Neuronal stem cell (in vitro differentiated cells): ENCODE results near the gene KLF12.

Experiments
- DNase-seq: peaks from one replicate; pipeline ENCODE4 v3.0.0-alpha.2; 2013; ENCODE audit warnings: low spot score
- H2AFZ ChIP-seq: one replicate; pipeline ENCODE4 v1.6.1; 2013; ENCODE audit warnings: mild to moderate bottlenecking, low read length, inconsistent platforms
- H2AK5ac ChIP-seq: 2 replicates; pipeline ENCODE4 v1.6.1; 2013; ENCODE audit warnings: low read depth, mild to moderate bottlenecking, inconsistent platforms, low read length, moderate library complexity, mixed read lengths
- H2BK120ac ChIP-seq: 2 replicates; pipeline ENCODE4 v1.6.1; 2013; ENCODE audit warnings: low read depth, mild to moderate bottlenecking, inconsistent platforms, low read length, moderate library complexity, mixed read lengths
- H2BK12ac ChIP-seq: one replicate; pipeline ENCODE4 v1.6.1; 2013; ENCODE audit warnings: low read length, inconsistent platforms
- H2BK15ac ChIP-seq: 2 replicates; pipeline ENCODE4 v1.6.1; 2013; ENCODE audit warnings: mild to moderate bottlenecking, low read length, inconsistent platforms, mixed read lengths
- H2BK5ac ChIP-seq: one replicate; pipeline ENCODE4 v1.6.1; 2013; ENCODE audit warnings: inconsistent platforms, mild to moderate bottlenecking, low read length, moderate library complexity
- H3K14ac ChIP-seq: one replicate; pipeline ENCODE4 v1.6.1; 2013; ENCODE audit warnings: low read length, inconsistent platforms
- H3K18ac ChIP-seq: 2 replicates; pipeline ENCODE4 v1.6.1; 2013; ENCODE audit warnings: low read length, inconsistent platforms
- H3K23ac ChIP-seq: 2 replicates; pipeline ENCODE4 v1.6.1; 2013; ENCODE audit warnings: low read depth, mild to moderate bottlenecking, mixed read lengths, low read length, inconsistent platforms; ENCODE audit not compliant: poor library complexity
- H3K27ac ChIP-seq: replicated peaks from 3 replicates; pipeline ENCODE4 v1.5.1; 2013; ENCODE audit warnings: low read length, inconsistent platforms
- H3K27me3 ChIP-seq, 3 experiments: 2 replicates each; pipeline ENCODE4 v1.6.1; 2013; ENCODE audit warnings: low read length in 3 of 3, mild to moderate bottlenecking in 2 of 3, inconsistent platforms in 1 of 3, low read depth in 1 of 3, mixed read lengths in 1 of 3, moderate library complexity in 1 of 3; ENCODE audit not compliant: control insufficient read depth in 3 of 3, insufficient read depth in 3 of 3
- H3K36me3 ChIP-seq, 2 donors: replicated peaks in 1 of 2; 2 replicates each; pipeline ENCODE4 v1.6.1; 2013; ENCODE audit warnings: low read length in 2 of 2; ENCODE audit not compliant: control insufficient read depth in 2 of 2, insufficient read depth in 2 of 2
- H3K4ac ChIP-seq: 2 replicates; pipeline ENCODE4 v1.6.1; 2013; ENCODE audit warnings: inconsistent platforms, mild to moderate bottlenecking, low read length, moderate library complexity
- H3K4me1 ChIP-seq, 2 donors: 1 replicate in 1 of 2; 2 replicates in 1 of 2; pipeline ENCODE4 v1.6.1; 2013; ENCODE audit warnings: low read length in 2 of 2, low read depth in 1 of 2; ENCODE audit not compliant: control insufficient read depth in 2 of 2, insufficient read depth in 1 of 2
- H3K4me2 ChIP-seq: one replicate; pipeline ENCODE4 v1.6.1; 2013; ENCODE audit warnings: mild to moderate bottlenecking, low read length, inconsistent platforms; ENCODE audit not compliant: insufficient read depth, poor library complexity, severe bottlenecking
- H3K4me3 ChIP-seq, 2 donors: 2 replicates each; pipeline ENCODE4 v1.5.1; 2013; ENCODE audit warnings: low read length in 2 of 2, mild to moderate bottlenecking in 2 of 2, inconsistent platforms in 1 of 2, moderate library complexity in 1 of 2
- H3K79me1 ChIP-seq: one replicate; pipeline ENCODE4 v1.6.1; 2013; ENCODE audit warnings: low read depth, mild to moderate bottlenecking, inconsistent platforms, low read length, moderate library complexity
- H3K9ac ChIP-seq: one replicate; pipeline ENCODE4 v1.6.1; 2013; ENCODE audit warnings: mild to moderate bottlenecking, low read depth, low read length, inconsistent platforms; ENCODE audit not compliant: poor library complexity
- H3K9me3 ChIP-seq, 2 donors: replicated peaks in 1 of 2; 2 replicates each; pipeline versions ENCODE3 to v1.6.1; 2013; ENCODE audit warnings: low read length in 2 of 2, mild to moderate bottlenecking in 2 of 2, inconsistent platforms in 1 of 2, low read depth in 1 of 2, mixed read lengths in 1 of 2, moderate library complexity in 1 of 2; ENCODE audit not compliant: control insufficient read depth in 2 of 2, insufficient read depth in 1 of 2
- H4K8ac ChIP-seq: one replicate; pipeline ENCODE4 v1.6.1; 2013; ENCODE audit warnings: low read depth, mild to moderate bottlenecking, inconsistent platforms, low read length, moderate library complexity
- H4K91ac ChIP-seq: one replicate; pipeline ENCODE4 v1.6.1; 2013; ENCODE audit warnings: low read length, low read depth, mild to moderate bottlenecking, inconsistent platforms; ENCODE audit not compliant: poor library complexity
- whole genome bisulfite sequencing, 2 donors: extraction: QIAGEN DNeasy Blood & Tissue Kit; methylation state at CpG; one replicate each; pipeline ENCODE4 v1.1.7; 2013; ENCODE audit warnings: missing lambda C conversion rate in 2 of 2, mixed read lengths in 1 of 2; ENCODE audit not compliant: insufficient read length in 2 of 2, insufficient replicate concordance in 1 of 2; ENCODE audit errors: extremely low coverage in 2 of 2; 5-methylcytosine and 5-hydroxymethylcytosine counted together

Gene KLF12

DNA sequence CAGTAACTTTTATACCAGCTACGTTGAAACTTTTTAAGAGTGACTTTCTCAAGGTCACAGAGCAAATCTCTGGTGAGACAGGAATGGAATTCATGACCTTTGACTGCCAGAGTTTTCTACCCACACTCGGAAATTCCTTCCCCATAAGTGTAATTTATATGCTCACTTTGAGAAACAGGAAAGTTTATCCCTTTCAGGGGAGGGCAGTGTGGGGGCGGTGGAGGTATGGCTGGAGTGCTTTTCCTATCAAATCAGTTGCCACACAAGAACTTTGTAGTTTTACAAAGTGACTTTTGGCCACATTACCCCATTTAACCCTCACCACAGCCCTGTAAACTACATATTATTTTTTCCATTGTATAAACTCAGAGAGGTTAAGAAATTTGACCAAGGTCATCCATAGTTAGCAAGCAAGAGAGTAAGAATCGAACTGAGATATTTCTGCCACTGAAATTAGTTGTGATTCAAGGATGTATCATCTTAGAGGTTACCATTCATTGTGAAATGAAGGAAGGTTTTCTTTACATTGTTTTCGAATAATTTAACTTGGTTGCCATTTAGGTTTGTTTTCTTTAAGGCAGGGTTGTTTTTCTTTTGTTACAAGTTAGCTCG lies 5.9 kb downstream of the KLF12 start:
- no peaks in the 10 kb centered on the region for H3K79me1 ChIP-seq
- no peaks in the 10 kb centered on the region for H3K36me3 ChIP-seq
- no peak overlapping the region for H2BK120ac ChIP-seq
- H3K27ac ChIP-seq = no peak overlapping the region
- no peaks in the 10 kb centered on the region for H3K9me3 ChIP-seq
- no peak overlapping the region for H3K14ac ChIP-seq
- H3K23ac ChIP-seq = no peak overlapping the region
- H3K27me3 ChIP-seq = no peaks in the 10 kb centered on the region
- H3K4me1 ChIP-seq = peaks cover 0 to 17% of the 10 kb centered on the region in 2 donors
- H3K4me3 ChIP-seq = no peak overlapping the region
- no peak overlapping the region for H4K91ac ChIP-seq
- no peak overlapping the region for H4K8ac ChIP-seq
- no peak overlapping the region for H2AFZ ChIP-seq
- no peak overlapping the region for H3K4me2 ChIP-seq
- no peak overlapping the region for H3K18ac ChIP-seq
- no peak overlapping the region for H3K4ac ChIP-seq
- H2BK12ac ChIP-seq = no peak overlapping the region
- H3K9ac ChIP-seq = no peak overlapping the region
- WGBS, 2 donors = no CpG with 5 or more reads among the region's 6 CpGs
- no peak overlapping the region for H2AK5ac ChIP-seq
- no peak for DNase-seq
- H2BK15ac ChIP-seq = no peak overlapping the region
- no peak overlapping the region for H2BK5ac ChIP-seq

DNA sequence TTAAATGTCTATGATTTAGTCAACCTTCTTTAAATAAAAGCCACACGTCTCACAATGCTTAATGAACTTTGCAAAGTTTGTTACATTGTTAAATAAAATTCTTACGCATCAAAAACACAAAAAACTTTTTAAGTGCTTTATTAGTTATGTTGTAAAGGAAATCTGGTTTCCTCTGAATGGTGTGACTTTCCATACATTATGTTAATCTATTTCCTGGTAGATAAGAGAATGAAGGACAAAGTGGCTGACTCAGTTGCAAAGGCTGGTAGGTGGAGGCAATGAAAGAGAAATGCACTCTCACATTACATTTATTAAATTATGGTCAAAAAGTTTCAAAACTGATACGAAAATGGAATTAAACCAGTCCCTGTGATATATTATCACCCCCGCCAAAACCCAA lies 15.9 kb downstream of the KLF12 start:
- Histone ChIP-seq H3K18ac (no peak overlapping the region), H3K27me3 (no peaks in the 10 kb centered on the region), H3K4ac (no peak overlapping the region), H2AFZ (no peak overlapping the region), H3K4me3 (no peak overlapping the region), H2BK5ac (no peak overlapping the region), H3K79me1 (no peaks in the 10 kb centered on the region), H2BK15ac (no peak overlapping the region), H3K14ac (no peak overlapping the region), H3K4me1 (no peaks in the 10 kb centered on the region), H3K23ac (no peak overlapping the region), H3K9ac (no peak overlapping the region), H3K4me2 (no peak overlapping the region), H3K27ac (no peak overlapping the region), H2AK5ac (no peak overlapping the region), H3K36me3 (peaks cover 0 to 2% of the 10 kb centered on the region in 2 donors), H2BK12ac (no peak overlapping the region), H4K91ac (no peak overlapping the region), H4K8ac (no peak overlapping the region), H3K9me3 (peaks cover 0 to 57% of the 10 kb centered on the region in 2 donors), H2BK120ac (no peak overlapping the region)
- WGBS, 2 donors = no CpG with 5 or more reads among the region's 4 CpGs
- no peak for DNase-seq

DNA sequence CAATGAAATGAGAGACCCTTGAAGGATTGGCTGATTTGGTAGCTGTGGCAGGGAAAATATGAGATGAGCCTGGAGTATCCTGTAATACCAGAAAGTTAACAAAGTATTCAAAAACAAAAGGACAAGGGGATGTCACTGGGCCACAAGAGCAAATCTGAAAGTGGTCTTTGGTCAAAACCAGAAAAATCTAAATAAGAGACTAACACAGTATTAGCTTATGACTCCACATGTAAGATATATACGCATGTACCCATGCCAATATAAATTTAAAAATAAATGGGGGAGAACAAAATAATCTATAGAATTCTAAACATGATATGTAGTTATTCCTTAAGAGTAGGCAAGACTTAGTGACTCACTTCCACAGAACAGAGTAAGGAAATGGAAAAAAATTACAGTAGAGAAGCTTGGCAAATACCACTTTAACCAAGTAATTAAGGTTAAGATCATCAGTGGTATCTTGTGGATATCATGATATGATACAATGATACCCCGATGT lies 16.9 kb downstream of the KLF12 start:
- no peak for DNase-seq
- Histone ChIP-seq H3K79me1 (no peaks in the 10 kb centered on the region), H3K4me1 (no peaks in the 10 kb centered on the region), H2BK12ac (no peak overlapping the region), H4K91ac (no peak overlapping the region), H3K23ac (no peak overlapping the region), H2AFZ (no peak overlapping the region), H3K9me3 (peaks cover 0 to 57% of the 10 kb centered on the region in 2 donors), H3K18ac (no peak overlapping the region), H3K36me3 (peaks cover 0 to 2% of the 10 kb centered on the region in 2 donors), H3K9ac (no peak overlapping the region), H2BK15ac (no peak overlapping the region), H3K4ac (no peak overlapping the region), H3K4me3 (no peak overlapping the region), H2BK5ac (no peak overlapping the region), H3K4me2 (no peak overlapping the region), H4K8ac (no peak overlapping the region), H2AK5ac (no peak overlapping the region), H3K27ac (no peak overlapping the region), H3K14ac (no peak overlapping the region), H2BK120ac (no peak overlapping the region), H3K27me3 (no peaks in the 10 kb centered on the region)
- no CpG with 5 or more reads among the region's 2 CpGs for WGBS, 2 donors

DNA sequence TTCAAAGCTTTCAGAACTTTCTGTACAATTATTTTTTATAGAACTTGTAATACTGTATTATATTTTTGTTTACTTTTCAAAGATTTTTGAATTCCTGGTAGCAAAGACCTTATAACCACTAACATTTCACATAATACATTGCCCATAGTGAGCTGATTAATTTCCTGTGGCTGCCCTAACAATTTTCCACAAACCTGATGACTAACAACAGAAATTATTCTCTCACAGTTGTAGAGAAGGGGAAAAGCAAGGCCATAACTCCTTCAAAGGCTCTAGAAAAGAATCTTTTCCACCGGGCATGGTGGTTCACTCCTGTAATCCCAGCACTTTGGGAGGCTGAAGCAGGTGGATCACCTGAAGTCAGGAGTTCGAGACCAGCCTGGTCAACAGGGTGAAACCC lies 19.1 kb downstream of the KLF12 start:
- no peak overlapping the region for H2BK5ac ChIP-seq
- WGBS, 2 donors = no CpG with 5 or more reads among the region's 2 CpGs

More for the DNA sequence above, 19.1 kb downstream of the KLF12 start:
- no peak overlapping the region for H3K4me2 ChIP-seq
- no peak overlapping the region for H3K23ac ChIP-seq
- H3K4me1 ChIP-seq = peaks cover 0 to 4% of the 10 kb centered on the region in 2 donors
- no peak overlapping the region for H2BK12ac ChIP-seq
- H3K18ac ChIP-seq = no peak overlapping the region
- H2AFZ ChIP-seq = no peak overlapping the region
- H3K9me3 ChIP-seq = peaks cover 0 to 49% of the 10 kb centered on the region in 2 donors
- no peak overlapping the region for H2AK5ac ChIP-seq
- H3K4me3 ChIP-seq = no peak overlapping the region
- no peaks in the 10 kb centered on the region for H3K27me3 ChIP-seq
- H2BK120ac ChIP-seq = no peak overlapping the region
- H3K79me1 ChIP-seq = no peaks in the 10 kb centered on the region
- H2BK15ac ChIP-seq = no peak overlapping the region
- H3K27ac ChIP-seq = no peak overlapping the region
- H3K4ac ChIP-seq = no peak overlapping the region
- no peak overlapping the region for H4K91ac ChIP-seq
- no peak overlapping the region for H3K14ac ChIP-seq
- H3K36me3 ChIP-seq = peaks cover 0 to 2% of the 10 kb centered on the region in 2 donors
- no peak overlapping the region for H3K9ac ChIP-seq
- no peak for DNase-seq
- no peak overlapping the region for H4K8ac ChIP-seq
